Endodermal cell (in vitro differentiated cells): ENCODE data around the gene BATF3. TPM values are rescaled to one million over a fixed set of nuclear protein-coding genes. Genes with fewer than 3 reads are reported as not detected.
"Not testable (repeated sequence)": the region's sequence is repeated elsewhere in the genome, so short reads cannot be mapped to it uniquely, and the experiment has no call there.

Experiments
- DNase-seq: peaks from one replicate; pipeline ENCODE4 v3.0.0-alpha.2; 2017
- H3K27ac ChIP-seq: 2 replicates; pipeline ENCODE4 v1.5.1; 2013; ENCODE audit warnings: mild to moderate bottlenecking, low read depth, low read length, moderate library complexity
- H3K27me3 ChIP-seq: 2 replicates; pipeline ENCODE4 v1.6.1; 2013; ENCODE audit warnings: mild to moderate bottlenecking, low read length, moderate library complexity; ENCODE audit not compliant: insufficient read depth, control insufficient read depth, poor library complexity, severe bottlenecking
- H3K36me3 ChIP-seq: 2 replicates; pipeline ENCODE4 v1.7.0; 2013; ENCODE audit warnings: mild to moderate bottlenecking, low read length, moderate library complexity; ENCODE audit not compliant: control insufficient read depth, insufficient read depth
- H3K4me1 ChIP-seq: one replicate; pipeline ENCODE4 v1.7.0; 2013; ENCODE audit warnings: low read length; ENCODE audit not compliant: control insufficient read depth, insufficient read depth
- H3K4me3 ChIP-seq: 2 replicates; pipeline ENCODE4 v1.5.1; 2013; ENCODE audit warnings: mild to moderate bottlenecking, low read length, moderate library complexity
- H3K9ac ChIP-seq: 2 replicates; pipeline ENCODE4 v1.6.1; 2013; ENCODE audit warnings: mild to moderate bottlenecking, low read length, moderate library complexity; ENCODE audit not compliant: poor library complexity, severe bottlenecking; ENCODE audit errors: extremely low read depth
- H3K9me3 ChIP-seq: 2 replicates; pipeline ENCODE4 v1.6.1; 2013; ENCODE audit warnings: mild to moderate bottlenecking, low read length, moderate library complexity; ENCODE audit not compliant: control insufficient read depth
- H3K27ac Mint-ChIP-seq: 2 replicates; pipeline ENCODE4 v1.8.0; 2020; ENCODE audit warnings: mixed read lengths
- H3K27me3 Mint-ChIP-seq: 2 replicates; pipeline ENCODE4 v1.8.0; 2021; ENCODE audit warnings: mild to moderate bottlenecking, mixed read lengths; ENCODE audit not compliant: insufficient read depth
- H3K36me3 Mint-ChIP-seq: 2 replicates; pipeline ENCODE4 v1.8.0; 2020; ENCODE audit warnings: low read depth, mixed read lengths
- H3K4me1 Mint-ChIP-seq: 2 replicates; pipeline ENCODE4 v1.8.0; 2020; ENCODE audit warnings: mixed read lengths
- H3K4me3 Mint-ChIP-seq: 2 replicates; pipeline ENCODE4 v1.8.0; 2020; ENCODE audit warnings: mild to moderate bottlenecking, moderate library complexity, mixed read lengths
- H3K9me3 Mint-ChIP-seq: 2 replicates; pipeline ENCODE4 v1.8.0; 2020; ENCODE audit warnings: mild to moderate bottlenecking, mixed read lengths
- whole genome bisulfite sequencing, 2 experiments: methylation state at CpG; one replicate each; pipeline versions ENCODE4 v1.1.5 to v1.1.7; 2013; ENCODE audit warnings: missing lambda C conversion rate in 2 of 2, mixed read lengths in 1 of 2; ENCODE audit not compliant: insufficient coverage in 1 of 2, insufficient read length in 1 of 2; 5-methylcytosine and 5-hydroxymethylcytosine counted together
- total RNA-seq, 2 donors: library from RNA; stranded (reverse); fragmentation: NEBNext Ultra II Directional in 1 of 2; extraction: Animal tissue kit (Norgen Biotek cat#: 25700) in 1 of 2; gene quantifications; 2 replicates in 1 of 2; 3 replicates in 1 of 2; pipeline ENCODE4 v1.2.1, GENCODE V29; 2021
- TF ChIP-seq, protein P1 (sequence below): fragments of 200-600 bp; sonication (generic); conservative IDR thresholded peaks from 2 replicates; pipeline ENCODE4 v1.5.0; 2021; ENCODE audit warnings: antibody characterized with exemption, mild to moderate bottlenecking

The BATF3 gene
- total RNA-seq, 2 donors from 2014 or later, result 1.5 to 4.0 TPM

DNA sequence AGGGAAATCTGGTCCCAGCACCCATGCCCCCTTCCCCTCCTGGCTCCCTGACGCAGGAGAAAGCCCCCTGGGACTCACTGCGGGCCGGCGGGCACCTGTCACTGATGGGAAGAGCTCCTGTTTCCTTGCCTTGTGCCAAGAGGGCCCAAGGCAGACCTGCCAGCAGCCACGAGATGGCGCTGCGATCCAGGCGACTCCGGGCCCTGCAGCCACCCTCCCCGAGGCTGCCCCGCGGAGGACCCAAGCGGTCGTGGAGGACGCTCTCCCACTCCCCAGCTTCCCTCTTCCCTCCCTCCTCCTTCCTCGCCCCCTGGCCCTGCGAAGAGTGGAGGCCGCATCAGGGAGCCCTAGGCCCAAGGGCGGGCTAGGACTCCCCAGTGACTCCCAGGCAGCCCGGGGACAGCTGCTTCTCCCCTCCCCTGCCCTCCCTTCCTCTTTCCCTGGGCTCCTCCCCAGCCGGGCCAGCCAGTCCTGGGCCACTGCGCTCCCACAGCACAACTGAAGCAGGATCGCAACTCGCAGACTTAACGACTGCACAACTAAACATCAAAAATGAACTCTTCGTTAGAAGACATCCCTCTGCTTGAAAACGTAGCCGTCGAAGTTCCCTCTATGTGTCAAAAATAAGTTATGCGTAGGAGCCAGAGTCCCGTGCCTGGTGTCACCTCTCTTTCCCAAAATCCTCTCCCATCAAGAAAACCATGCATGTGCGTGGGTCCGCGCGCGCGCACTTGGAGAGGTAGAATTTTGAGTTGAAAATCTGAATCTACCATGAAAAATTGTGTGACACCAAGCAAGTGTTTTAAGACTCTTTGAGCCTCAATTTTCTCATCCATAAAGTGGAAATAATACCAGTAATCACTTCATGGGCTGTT, 34.2 kb downstream of the BATF3 start:
- DNase-seq, result peak; percentile 95
- TF ChIP-seq, protein P1, sequence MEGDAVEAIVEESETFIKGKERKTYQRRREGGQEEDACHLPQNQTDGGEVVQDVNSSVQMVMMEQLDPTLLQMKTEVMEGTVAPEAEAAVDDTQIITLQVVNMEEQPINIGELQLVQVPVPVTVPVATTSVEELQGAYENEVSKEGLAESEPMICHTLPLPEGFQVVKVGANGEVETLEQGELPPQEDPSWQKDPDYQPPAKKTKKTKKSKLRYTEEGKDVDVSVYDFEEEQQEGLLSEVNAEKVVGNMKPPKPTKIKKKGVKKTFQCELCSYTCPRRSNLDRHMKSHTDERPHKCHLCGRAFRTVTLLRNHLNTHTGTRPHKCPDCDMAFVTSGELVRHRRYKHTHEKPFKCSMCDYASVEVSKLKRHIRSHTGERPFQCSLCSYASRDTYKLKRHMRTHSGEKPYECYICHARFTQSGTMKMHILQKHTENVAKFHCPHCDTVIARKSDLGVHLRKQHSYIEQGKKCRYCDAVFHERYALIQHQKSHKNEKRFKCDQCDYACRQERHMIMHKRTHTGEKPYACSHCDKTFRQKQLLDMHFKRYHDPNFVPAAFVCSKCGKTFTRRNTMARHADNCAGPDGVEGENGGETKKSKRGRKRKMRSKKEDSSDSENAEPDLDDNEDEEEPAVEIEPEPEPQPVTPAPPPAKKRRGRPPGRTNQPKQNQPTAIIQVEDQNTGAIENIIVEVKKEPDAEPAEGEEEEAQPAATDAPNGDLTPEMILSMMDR, result peak; percentile 99
- H3K4me1 Mint-ChIP-seq, result peaks cover 30% of the 10 kb centered on the region
- 16 to 34% methylated on average over 14 to 37 of the region's 37 CpGs for WGBS, 2 experiments
- H3K27me3 Mint-ChIP-seq, result peaks cover 30% of the 10 kb centered on the region
- peak overlapping the region; percentile 68 for H3K4me3 Mint-ChIP-seq
- Histone ChIP-seq H3K27ac (no peak overlapping the region), H3K36me3 (no peaks in the 10 kb centered on the region), H3K9me3 (no peaks in the 10 kb centered on the region), H3K4me3 (peak overlapping the region; percentile 74), H3K4me1 (peaks cover 21% of the 10 kb centered on the region), H3K9ac (no peak overlapping the region), H3K27me3 (no peaks in the 10 kb centered on the region)
- H3K36me3 Mint-ChIP-seq, result no peaks in the 10 kb centered on the region
- peak overlapping the region; percentile 55 for H3K27ac Mint-ChIP-seq
- H3K9me3 Mint-ChIP-seq, result no peaks in the 10 kb centered on the region

DNA sequence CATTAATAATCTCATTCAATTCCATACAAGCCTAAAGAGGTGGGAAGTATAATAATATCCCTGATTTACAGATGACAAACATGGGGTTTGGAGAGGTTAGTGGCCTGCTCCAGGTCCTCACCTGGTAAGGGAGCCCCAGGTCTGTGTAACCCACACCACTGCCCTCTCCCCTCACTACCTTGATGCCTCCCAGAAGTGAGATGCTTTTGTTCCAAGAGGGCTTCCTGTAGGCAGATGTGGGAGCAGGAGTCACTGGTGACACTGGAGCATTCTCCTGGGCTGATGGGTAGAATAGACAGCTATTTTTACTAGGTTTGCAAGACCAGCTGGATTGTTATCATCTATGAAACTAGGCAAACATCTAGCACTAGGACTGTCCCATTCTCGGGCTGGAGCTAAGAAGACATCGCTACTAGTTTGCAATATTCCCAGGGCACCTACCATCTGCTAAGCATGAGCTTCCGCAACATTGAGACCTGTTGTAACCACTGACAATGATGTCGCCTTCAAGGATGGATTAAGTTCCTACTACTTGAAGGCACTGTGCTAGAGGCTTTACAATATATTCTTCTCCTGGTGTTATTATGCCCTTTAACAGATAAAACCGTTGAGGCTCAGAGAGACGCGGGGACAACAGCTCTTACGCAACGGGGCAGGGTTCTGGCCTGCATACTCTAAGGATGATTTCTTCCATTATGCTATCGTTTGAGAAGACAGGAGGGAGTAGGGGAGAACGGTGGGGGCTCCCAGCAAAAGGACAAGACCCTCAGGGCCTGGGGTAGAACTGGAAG, 35.0 kb downstream of the BATF3 start:
- H3K36me3 ChIP-seq, result no peaks in the 10 kb centered on the region
- 74 to 83% methylated on average over 10 to 11 of the region's 11 CpGs for WGBS, 2 experiments
- no peak for DNase-seq
- H3K9me3 Mint-ChIP-seq, result peaks cover 6% of the 10 kb centered on the region
- H3K27ac ChIP-seq, result no peak overlapping the region
- TF ChIP-seq, protein P1, result no peak
- no peaks in the 10 kb centered on the region for H3K36me3 Mint-ChIP-seq
- H3K4me3 Mint-ChIP-seq, result no peak overlapping the region
- H3K27me3 ChIP-seq, result no peaks in the 10 kb centered on the region
- H3K27ac Mint-ChIP-seq, result no peak overlapping the region
- H3K4me1 Mint-ChIP-seq, result peaks cover 30% of the 10 kb centered on the region
- H3K9ac ChIP-seq, result no peak overlapping the region
- no peak overlapping the region for H3K4me3 ChIP-seq
- peaks cover 31% of the 10 kb centered on the region for H3K27me3 Mint-ChIP-seq
- no peaks in the 10 kb centered on the region for H3K9me3 ChIP-seq
- H3K4me1 ChIP-seq, result peaks cover 21% of the 10 kb centered on the region

DNA sequence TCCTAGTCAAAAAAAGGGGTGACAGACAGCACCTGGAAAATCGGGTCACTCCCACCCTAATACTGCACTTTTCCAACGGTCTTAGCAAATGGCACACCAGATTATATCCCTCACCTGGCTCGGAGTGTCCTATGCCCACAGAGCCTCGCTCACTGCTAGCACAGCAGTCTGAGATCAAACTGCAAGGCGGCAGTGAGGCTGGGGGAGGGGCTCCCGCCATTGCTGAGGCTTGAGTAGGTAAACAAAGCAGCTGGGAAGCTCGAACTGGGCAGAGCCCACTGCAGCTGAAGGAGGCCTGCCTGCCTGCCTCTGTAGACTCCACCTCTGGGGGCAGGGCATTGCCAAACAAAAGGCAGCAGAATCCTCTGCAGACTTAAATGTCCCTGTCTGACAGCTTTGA, 41.4 kb downstream of the BATF3 start:
- WGBS, 2 experiments, result 64 to 83% methylated on average over 1 to 7 of the region's 7 CpGs
- not testable (repeated sequence) for H3K4me1 Mint-ChIP-seq, H3K27me3 ChIP-seq, H3K4me1 ChIP-seq, H3K4me3 Mint-ChIP-seq, H3K9ac ChIP-seq, H3K36me3 ChIP-seq, DNase-seq, H3K27ac ChIP-seq, H3K36me3 Mint-ChIP-seq, H3K4me3 ChIP-seq, H3K9me3 ChIP-seq
- peaks cover 34% of the 10 kb centered on the region for H3K27me3 Mint-ChIP-seq
- H3K27ac Mint-ChIP-seq, result peak overlapping the region; percentile 61
- TF ChIP-seq, protein P1, result peak; percentile 32
- peaks cover 23% of the 10 kb centered on the region for H3K9me3 Mint-ChIP-seq
